ENCODE data around the gene MAPK9. TPM values are rescaled to one million over a fixed set of nuclear protein-coding genes. Genes with fewer than 3 reads are reported as not detected.
"Not testable (repeated sequence)": the region's sequence is repeated elsewhere in the genome, so short reads cannot be mapped to it uniquely, and the experiment has no call there.

Gene MAPK9
- total RNA-seq, 2 donors from 2014 or later, result 16.1 to 26.8 TPM

- no peak for ATAC-seq (ENCODE audit: insufficient number of reproducible peaks, low FRiP score, low read depth)
- H3K27me3 ChIP-seq (replicated peaks; ENCODE audit: insufficient read depth), result no peaks in the 10 kb centered on the region
- H3K9me3 ChIP-seq, result no peaks in the 10 kb centered on the region
- TF ChIP-seq CTCF (IDR thresholded peaks at IDR 0.05), result no peak
- H3K4me3 ChIP-seq, result no peak overlapping the region
- H3K4me1 ChIP-seq (ENCODE audit: control insufficient read depth in 1 of 2, low read depth in 2 of 2), result no peaks in the 10 kb centered on the region
- no peak overlapping the region for H3K27ac ChIP-seq
- H3K36me3 ChIP-seq, result no peaks in the 10 kb centered on the region
- no peak for DNase-seq (ENCODE audit: low spot score)
Observed at GRCh38 chr5:180299526-180299925, 7.6 kb upstream of the MAPK9 start.

- H3K9me3 ChIP-seq; DNase-seq (ENCODE audit: low spot score): not testable (repeated sequence)
Observed at GRCh38 chr5:180299014-180299413, 7.1 kb upstream of the MAPK9 start.

GRCh38 chr5:180297587-180298282 lies 5.9 kb upstream of the MAPK9 start:
- no peak overlapping the region for H3K27ac ChIP-seq
- H3K9me3 ChIP-seq, result no peaks in the 10 kb centered on the region
- DNase-seq (ENCODE audit: low spot score) (no peak), ATAC-seq (ENCODE audit: insufficient number of reproducible peaks, low FRiP score, low read depth) (no peak)
- H3K4me1 ChIP-seq (ENCODE audit: control insufficient read depth in 1 of 2, low read depth in 2 of 2), result peaks cover 4 to 5% of the 10 kb centered on the region in 2 donors
- TF ChIP-seq CTCF (IDR thresholded peaks at IDR 0.05), result no peak
- H3K27me3 ChIP-seq (replicated peaks; ENCODE audit: insufficient read depth), result no peaks in the 10 kb centered on the region
- no peak overlapping the region for H3K4me3 ChIP-seq
- no peaks in the 10 kb centered on the region for H3K36me3 ChIP-seq

More at GRCh38 chr5:180299014-180299413, 7.1 kb upstream of the MAPK9 start:
- H3K27me3 ChIP-seq (replicated peaks; ENCODE audit: insufficient read depth); H3K36me3 ChIP-seq; H3K27ac ChIP-seq; H3K4me3 ChIP-seq; H3K4me1 ChIP-seq (ENCODE audit: control insufficient read depth in 1 of 2, low read depth in 2 of 2); ATAC-seq (ENCODE audit: insufficient number of reproducible peaks, low FRiP score, low read depth): not testable (repeated sequence)

- H3K9me3 ChIP-seq, result no peaks in the 10 kb centered on the region
- H3K36me3 ChIP-seq, result no peaks in the 10 kb centered on the region
- no peaks in the 10 kb centered on the region for H3K27me3 ChIP-seq (replicated peaks; ENCODE audit: insufficient read depth)
- DNase-seq (ENCODE audit: low spot score) (no peak), ATAC-seq (ENCODE audit: insufficient number of reproducible peaks, low FRiP score, low read depth) (no peak)
- no peak overlapping the region for H3K27ac ChIP-seq
- no peak for TF ChIP-seq CTCF (IDR thresholded peaks at IDR 0.05)
- H3K4me3 ChIP-seq, result no peak overlapping the region
- peaks cover 4 to 5% of the 10 kb centered on the region in 2 donors for H3K4me1 ChIP-seq (ENCODE audit: control insufficient read depth in 1 of 2, low read depth in 2 of 2)
Observed at GRCh38 chr5:180296771-180297170, 4.9 kb upstream of the MAPK9 start.

- Histone ChIP-seq H3K4me1 (ENCODE audit: control insufficient read depth in 1 of 2, low read depth in 2 of 2) (peaks cover 8 to 17% of the 10 kb centered on the region in 2 donors), H3K27me3 (replicated peaks; ENCODE audit: insufficient read depth) (no peaks in the 10 kb centered on the region), H3K27ac (no peak overlapping the region), H3K36me3 (no peaks in the 10 kb centered on the region), H3K9me3 (no peaks in the 10 kb centered on the region), H3K4me3 (no peak overlapping the region)
- ATAC-seq (ENCODE audit: insufficient number of reproducible peaks, low FRiP score, low read depth) (no peak), DNase-seq (ENCODE audit: low spot score) (no peak)
- no peak for TF ChIP-seq CTCF (IDR thresholded peaks at IDR 0.05)
Observed at GRCh38 chr5:180294913-180295555, 3.2 kb upstream of the MAPK9 start.
